ENCODE results near the gene YJEFN3.

YJEFN3 gene

DNA sequence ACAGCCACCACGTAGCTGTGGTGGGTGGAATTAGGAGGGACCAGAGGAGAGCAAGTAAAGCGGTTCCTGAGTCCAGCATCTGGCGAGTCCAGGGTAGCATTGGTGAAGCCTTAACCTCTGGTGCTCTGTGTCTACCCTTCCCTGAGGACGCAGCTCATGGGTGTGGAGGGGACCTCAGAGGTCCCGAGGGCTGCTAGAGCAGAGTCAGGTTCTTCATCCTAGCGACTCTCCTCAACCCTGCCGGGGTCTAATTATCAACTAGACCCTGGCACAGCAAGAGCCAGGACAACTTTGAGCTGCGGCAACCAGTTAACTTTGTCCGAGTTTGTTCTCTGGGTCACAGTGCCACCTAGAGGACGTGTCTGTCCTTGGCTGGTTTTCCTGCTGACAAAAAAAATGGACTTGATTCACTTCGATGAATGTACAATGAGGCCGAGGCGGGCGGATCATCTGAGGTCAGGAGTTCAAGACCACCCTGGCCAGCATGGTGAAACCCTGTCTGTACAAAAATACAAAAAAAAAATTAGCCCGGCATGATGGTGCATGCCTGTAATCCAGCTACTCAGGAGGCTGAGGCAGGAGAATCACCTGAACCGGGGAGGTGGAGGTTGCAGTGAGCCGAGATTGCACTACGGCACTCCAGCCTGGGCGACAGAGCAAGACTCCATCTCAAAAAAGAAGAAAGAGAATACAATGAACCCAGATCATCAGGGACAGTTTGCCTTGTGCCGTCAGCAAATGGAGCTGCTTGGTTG, 38.3 kb upstream of the YJEFN3 start:
- no peak for TF ChIP-seq GATA3 (IDR thresholded peaks at IDR 0.05; ENCODE audit: low read depth, low read length)
- no peak for TF ChIP-seq GATA2 (IDR thresholded peaks at IDR 0.05; ENCODE audit: low read depth, low read length)

DNA sequence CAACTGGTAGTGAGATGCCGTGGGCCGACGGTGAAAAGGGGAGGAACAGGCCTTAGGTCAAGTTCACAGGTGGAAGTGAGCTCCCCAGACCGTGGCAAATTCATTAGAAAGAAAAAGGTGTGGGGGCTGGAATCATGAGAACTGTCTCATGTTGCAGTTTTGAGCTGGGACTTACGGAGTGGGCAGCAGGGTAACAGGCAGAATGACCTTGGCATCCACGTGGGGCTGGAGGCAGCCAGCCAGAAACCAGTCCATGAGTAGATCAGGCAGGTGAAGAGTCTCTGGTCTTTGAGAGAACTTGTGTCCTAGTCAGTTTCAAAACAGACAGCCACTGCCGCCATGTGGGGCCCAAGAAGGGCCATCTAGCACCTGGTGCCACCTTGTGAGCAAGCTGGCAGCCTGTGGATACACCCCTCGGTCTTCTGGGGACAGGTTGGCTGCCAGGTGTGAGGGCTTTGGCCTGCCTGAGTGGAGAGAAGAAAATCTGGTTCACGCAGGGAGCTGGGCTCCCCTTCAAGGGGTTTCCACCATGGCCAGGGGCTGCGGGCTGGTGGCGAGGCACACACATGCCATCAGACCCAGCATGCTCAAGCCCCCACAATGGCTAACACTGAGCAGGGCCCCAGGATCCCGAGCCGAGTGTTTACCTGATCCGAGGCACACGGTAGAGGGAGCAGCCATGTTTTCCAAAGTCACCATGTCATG, 37.2 kb upstream of the YJEFN3 start:
- no peak for TF ChIP-seq GATA3 (IDR thresholded peaks at IDR 0.05; ENCODE audit: low read depth, low read length)
- TF ChIP-seq GATA2 (IDR thresholded peaks at IDR 0.05; ENCODE audit: low read depth, low read length): no peak

DNA sequence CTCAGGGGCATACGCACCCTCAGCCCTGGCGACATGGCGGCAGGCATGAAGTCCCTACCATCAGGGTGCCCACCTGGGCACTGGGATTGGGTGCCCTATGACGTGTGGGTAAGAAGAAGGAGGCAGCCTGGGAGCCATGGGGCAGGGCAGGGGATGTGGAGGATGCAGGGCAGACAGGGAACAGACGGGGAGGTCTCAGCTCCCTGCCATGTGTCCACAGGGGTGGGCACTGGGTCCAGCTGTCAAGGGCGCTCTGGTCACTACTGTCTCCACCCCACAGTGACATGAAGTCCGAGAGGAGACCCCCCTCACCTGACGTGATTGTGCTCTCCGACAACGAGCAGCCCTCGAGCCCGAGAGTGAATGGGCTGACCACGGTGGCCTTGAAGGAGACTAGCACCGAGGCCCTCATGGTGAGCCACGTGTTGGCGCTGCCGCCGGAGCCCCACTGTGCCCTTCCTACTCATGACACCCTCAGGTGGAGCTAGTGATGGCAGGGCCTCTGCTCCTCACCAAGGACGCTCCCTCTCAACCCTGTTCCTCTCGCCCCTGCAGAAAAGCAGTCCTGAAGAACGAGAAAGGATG, 36.6 kb upstream of the YJEFN3 start:
- TF ChIP-seq GATA2 (IDR thresholded peaks at IDR 0.05; ENCODE audit: low read depth, low read length) (no peak), GATA3 (IDR thresholded peaks at IDR 0.05; ENCODE audit: low read depth, low read length) (no peak)

DNA sequence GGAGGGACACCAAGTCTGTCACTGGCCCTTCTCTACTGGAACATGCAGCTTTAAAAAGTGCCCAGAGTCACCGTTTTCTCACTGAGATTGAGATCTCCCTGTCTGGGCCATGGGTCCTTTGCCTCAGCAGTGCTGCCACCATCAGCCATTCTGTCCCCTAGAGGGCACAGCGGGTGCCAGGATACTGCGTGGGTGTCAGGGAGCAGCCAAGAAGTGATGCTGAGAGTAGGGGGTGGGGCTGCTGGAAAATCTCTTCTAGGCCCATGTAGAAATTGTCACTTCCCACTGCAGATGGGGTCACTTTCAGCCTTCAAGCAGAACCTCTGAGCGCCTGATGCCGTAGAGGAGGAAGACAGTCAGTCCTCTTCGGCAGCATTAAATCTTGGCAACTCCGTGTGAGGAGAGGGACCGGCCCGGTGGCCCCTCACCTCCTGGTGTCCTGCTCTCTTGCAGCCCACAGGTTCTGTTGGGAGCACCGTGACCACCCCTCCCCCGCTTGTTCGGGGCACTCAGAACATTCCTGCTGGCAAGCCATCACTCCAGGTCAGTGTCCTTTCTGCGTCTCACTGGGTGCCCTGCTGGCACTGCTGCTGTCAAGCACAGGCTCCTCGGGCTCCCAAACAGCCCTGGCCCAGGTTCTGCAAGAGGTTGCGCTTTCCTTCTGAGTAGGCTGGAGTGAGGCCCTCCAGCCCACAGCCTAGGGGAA, 34.7 kb upstream of the YJEFN3 start:
- TF ChIP-seq GATA3 (IDR thresholded peaks at IDR 0.05; ENCODE audit: low read depth, low read length) (no peak), GATA2 (IDR thresholded peaks at IDR 0.05; ENCODE audit: low read depth, low read length) (no peak)

DNA sequence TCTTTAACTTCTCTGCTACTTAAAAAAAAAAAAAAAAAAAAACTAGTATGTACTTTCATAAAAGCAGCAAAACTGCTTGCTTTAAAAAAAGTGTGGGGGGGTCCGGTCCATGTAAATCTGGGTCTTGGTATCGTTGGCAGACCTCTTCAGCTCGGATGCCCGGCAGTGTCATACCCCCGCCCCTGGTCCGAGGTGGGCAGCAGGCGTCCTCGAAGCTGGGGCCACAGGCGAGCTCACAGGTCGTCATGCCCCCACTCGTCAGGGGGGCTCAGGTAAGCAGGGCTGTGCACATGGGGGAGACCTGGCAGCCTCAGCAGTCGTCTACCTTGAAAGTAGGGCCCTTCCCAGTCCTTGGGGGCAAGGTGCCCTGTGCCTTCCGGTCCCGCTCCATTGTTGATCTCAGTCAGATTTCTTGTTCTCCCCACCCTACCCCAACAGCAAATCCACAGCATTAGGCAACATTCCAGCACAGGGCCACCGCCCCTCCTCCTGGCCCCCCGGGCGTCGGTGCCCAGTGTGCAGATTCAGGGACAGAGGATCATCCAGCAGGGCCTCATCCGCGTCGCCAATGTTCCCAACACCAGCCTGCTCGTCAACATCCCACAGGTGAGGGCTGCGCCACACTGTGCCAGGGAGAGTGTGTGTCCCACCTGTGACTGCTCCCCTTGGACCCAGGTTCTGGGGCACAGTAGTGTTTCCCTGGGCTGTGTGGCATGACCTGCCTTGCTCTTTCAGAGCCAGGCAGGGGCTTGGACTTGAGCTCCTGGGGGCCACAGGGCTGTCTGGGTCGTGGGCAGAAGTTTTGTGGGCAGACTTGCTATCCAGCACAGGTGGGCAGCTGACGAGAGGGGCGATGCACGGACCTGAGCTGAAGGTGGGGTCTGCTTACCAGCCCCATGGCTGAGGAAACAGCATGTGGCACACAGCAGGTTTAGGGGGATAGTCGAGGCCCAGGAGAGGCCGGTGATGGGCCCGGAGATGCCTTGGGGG, 32.8 kb upstream of the YJEFN3 start:
- no peak for TF ChIP-seq GATA3 (IDR thresholded peaks at IDR 0.05; ENCODE audit: low read depth, low read length)
- TF ChIP-seq GATA2 (IDR thresholded peaks at IDR 0.05; ENCODE audit: low read depth, low read length): no peak

DNA sequence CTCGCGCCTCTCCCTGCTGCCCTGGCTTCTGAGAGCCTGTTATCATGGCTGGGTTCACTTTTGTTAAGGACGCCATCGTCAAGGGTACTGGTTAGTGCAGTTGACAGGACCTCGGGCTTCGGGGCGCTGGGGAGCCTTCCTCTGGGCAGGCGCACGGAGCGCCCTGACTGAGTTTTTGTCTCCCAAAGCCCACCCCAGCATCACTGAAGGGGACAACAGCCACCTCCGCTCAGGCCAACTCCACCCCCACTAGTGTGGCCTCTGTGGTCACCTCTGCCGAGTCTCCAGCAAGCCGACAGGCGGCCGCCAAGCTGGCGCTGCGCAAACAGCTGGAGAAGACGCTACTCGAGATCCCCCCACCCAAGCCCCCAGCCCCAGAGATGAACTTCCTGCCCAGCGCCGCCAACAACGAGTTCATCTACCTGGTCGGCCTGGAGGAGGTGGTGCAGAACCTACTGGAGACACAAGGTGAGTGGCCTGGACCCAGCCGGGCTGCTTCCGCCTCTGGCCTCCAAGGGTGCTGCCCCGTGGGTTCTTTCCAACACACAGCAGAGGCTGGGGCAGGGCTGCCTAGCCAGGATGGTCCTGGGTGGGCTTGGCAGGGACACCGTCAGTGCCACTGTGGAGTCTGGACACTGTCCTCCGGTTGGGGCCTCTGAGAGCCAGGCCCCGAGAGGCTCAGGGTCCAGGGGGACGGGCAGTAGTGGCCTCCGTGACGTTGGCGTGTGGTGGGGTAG, 30.3 kb upstream of the YJEFN3 start:
- TF ChIP-seq GATA2 (IDR thresholded peaks at IDR 0.05; ENCODE audit: low read depth, low read length) (no peak), GATA3 (IDR thresholded peaks at IDR 0.05; ENCODE audit: low read depth, low read length) (no peak)

DNA sequence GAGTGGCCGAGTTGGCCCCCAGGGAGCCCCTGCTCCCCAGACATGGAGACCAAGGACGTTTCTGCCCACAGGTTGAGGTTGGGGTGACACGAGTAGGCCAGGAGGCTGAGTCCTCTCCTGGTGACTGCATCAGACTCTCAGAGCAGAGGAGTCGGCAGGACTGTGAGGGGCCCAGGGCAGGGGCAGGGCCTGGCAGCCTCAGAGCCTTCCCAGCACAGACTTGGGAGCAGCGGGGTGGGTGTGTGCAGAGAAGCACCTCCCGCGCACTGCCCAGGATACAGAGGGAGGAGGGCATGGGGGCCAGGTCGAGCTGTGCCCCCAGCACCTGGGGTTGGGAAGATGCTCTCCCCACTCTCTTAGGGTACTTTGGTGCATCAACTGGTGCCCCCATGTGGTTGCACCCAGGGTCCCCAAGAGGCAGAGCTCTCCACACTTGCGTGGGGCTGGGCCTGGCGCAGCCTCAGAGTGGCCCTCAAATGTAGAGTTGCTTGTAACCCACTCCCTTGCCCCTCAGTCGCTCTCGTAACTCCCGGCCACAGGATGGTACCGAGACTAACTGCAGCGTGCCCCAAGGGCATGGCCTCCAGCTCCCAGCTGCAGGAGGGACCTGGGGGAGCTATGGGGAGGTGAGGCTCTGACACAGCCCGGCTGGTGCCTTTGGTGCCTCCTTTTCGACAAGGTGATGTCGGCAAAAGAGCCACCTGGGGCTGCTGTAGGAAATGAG, 29.3 kb upstream of the YJEFN3 start:
- TF ChIP-seq GATA2 (IDR thresholded peaks at IDR 0.05; ENCODE audit: low read depth, low read length) (no peak), GATA3 (IDR thresholded peaks at IDR 0.05; ENCODE audit: low read depth, low read length) (no peak)

DNA sequence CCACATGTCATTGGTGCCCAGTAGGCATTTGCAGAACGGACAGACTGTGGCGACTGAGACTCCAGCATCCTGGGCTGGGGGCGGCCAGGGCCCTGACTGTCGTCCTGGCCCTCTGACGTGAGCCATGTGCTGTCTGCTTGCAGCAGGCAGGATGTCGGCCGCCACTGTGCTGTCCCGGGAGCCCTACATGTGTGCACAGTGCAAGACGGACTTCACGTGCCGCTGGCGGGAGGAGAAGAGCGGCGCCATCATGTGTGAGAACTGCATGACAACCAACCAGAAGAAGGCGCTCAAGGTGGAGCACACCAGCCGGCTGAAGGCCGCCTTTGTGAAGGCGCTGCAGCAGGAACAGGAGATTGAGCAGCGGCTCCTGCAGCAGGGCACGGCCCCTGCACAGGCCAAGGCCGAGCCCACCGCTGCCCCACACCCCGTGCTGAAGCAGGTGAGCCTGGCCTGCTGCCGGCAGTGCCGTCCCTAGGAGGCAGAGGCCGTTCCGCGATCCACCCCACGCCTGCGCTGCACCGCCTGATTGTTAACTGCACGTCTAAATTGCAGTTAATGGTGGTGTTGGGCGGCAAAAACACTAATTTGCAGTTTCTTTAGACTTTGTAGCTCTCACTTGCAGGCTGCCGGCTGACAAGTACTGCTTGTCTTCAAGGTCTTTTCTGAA, 27.6 kb upstream of the YJEFN3 start:
- no peak for TF ChIP-seq GATA3 (IDR thresholded peaks at IDR 0.05; ENCODE audit: low read depth, low read length)
- no peak for TF ChIP-seq GATA2 (IDR thresholded peaks at IDR 0.05; ENCODE audit: low read depth, low read length)

DNA sequence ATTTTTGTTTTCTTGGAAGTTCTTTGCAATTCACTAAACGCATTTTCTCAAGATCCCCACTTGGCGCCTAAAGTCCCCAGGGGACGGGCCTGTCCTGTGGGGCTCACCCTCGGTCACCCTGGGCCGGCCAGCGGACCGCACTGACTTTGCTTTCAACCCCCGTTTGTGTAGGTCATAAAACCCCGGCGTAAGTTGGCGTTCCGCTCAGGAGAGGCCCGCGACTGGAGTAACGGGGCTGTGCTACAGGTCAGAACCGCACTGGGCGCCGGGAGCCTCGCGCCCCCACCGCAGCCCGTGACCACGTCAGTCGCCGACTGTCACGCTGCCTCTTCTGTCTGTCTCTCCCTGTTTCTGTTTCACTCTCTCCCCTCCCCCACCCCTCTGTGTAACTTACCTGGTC, 26.9 kb upstream of the YJEFN3 start:
- no peak for TF ChIP-seq GATA2 (IDR thresholded peaks at IDR 0.05; ENCODE audit: low read depth, low read length)
- no peak for TF ChIP-seq GATA3 (IDR thresholded peaks at IDR 0.05; ENCODE audit: low read depth, low read length)

DNA sequence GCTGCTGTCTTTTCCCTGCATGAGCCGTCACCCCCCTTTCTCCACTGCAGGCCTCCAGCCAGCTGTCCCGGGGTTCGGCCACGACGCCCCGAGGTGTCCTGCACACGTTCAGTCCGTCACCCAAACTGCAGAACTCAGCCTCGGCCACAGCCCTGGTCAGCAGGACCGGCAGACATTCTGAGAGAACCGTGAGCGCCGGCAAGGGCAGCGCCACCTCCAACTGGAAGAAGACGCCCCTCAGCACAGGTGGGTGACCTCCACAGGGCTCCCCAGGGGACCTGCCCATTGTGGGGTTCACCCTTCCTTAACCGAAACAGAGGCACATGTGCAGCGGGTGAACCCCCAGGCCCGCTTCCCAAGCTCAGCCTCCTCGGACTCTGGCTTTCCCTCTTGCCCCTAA, 26.4 kb upstream of the YJEFN3 start:
- TF ChIP-seq GATA2 (IDR thresholded peaks at IDR 0.05; ENCODE audit: low read depth, low read length): no peak
- TF ChIP-seq GATA3 (IDR thresholded peaks at IDR 0.05; ENCODE audit: low read depth, low read length): no peak

DNA sequence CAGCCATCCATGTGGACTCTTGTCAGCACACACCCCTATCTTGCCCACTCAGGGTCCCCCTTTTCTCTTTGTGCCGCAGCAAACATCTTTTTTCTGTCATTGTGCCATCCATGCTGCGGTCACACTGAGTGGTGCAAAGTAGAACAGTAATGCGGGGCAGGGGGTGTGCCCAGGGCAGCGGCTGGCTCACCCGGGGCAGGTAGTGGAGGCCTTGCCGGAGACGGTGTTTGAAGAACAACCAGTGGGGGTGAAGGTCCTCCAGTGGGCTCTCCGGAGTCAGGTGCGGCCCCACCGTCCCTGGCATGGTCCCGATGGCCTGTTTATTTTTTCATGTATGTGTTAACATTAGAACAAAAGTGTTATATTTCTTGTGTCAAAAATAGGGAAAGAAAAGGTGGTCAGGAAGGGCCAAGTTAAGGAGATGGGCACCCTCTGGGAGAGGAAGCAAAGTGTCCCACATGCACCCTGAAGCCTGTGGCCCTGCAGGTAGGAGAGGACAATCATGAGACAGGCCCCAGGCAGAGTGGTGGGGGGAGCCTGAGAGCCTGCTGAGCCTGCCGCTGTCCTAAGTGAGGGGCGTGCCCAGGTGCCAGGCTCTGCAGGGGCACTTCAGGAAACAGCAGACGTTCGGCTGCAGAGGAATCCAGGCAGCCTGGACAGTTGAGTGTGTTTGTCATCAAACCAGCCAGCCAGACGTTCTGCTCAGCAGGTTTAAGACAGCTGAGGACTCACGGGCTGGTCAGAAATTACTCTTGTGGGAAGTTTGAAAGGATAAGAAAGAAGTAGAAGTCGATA, 25.7 kb upstream of the YJEFN3 start:
- no peak for TF ChIP-seq GATA2 (IDR thresholded peaks at IDR 0.05; ENCODE audit: low read depth, low read length)
- no peak for TF ChIP-seq GATA3 (IDR thresholded peaks at IDR 0.05; ENCODE audit: low read depth, low read length)
